ENCODE measurements around the gene ERN1.
"Not testable (repeated sequence)": the region's sequence is repeated elsewhere in the genome, so short reads cannot be mapped to it uniquely, and the experiment has no call there.

Gene ERN1

GRCh38 chr17:64022611-64023063 is 107.3 kb downstream of the ERN1 start:
- peak; percentile 30 for DNase-seq

- peak; percentile 96 for DNase-seq
Observed at GRCh38 chr17:64020056-64020766, 109.7 kb downstream of the ERN1 start, which contains the start of gene ICAM2. Gene ICAM2, minus strand, starts transcription at chr17:64020633. Its CDS starts 13,942 bp downstream, at chr17:64006691.

- not testable (repeated sequence) for DNase-seq
Observed at GRCh38 chr17:64019551-64019961, 110.4 kb downstream of the ERN1 start.

- DNase-seq: peak; percentile 46
Observed at GRCh38 chr17:64017381-64017980, 112.5 kb downstream of the ERN1 start.

GRCh38 chr17:64016974-64017373 is 113.0 kb downstream of the ERN1 start:
- no peak for DNase-seq

- DNase-seq: peak; percentile 38
Observed at GRCh38 chr17:64016231-64016784, 113.6 kb downstream of the ERN1 start.

GRCh38 chr17:64015447-64015846 is 114.5 kb downstream of the ERN1 start:
- DNase-seq: no peak

GRCh38 chr17:64009571-64010402 is 120.2 kb downstream of the ERN1 start:
- no peak for DNase-seq

- DNase-seq: no peak
Observed at GRCh38 chr17:64008830-64009229, 121.1 kb downstream of the ERN1 start.

- no peak for DNase-seq
Observed at GRCh38 chr17:64008346-64008745, 121.6 kb downstream of the ERN1 start.

- no peak for DNase-seq
Observed at GRCh38 chr17:64007838-64008282, 122.1 kb downstream of the ERN1 start.

- not testable (repeated sequence) for DNase-seq
Observed at GRCh38 chr17:64007089-64007837, 122.7 kb downstream of the ERN1 start.

GRCh38 chr17:64006361-64007088 is 123.4 kb downstream of the ERN1 start:
- DNase-seq: no peak

- no peak for DNase-seq
Observed at GRCh38 chr17:64005734-64006167, 124.2 kb downstream of the ERN1 start.

GRCh38 chr17:64004903-64005733 is 124.8 kb downstream of the ERN1 start:
- DNase-seq: no peak

GRCh38 chr17:64004218-64004770 is 125.7 kb downstream of the ERN1 start:
- DNase-seq: no peak

- DNase-seq: no peak
Observed at GRCh38 chr17:64003526-64004121, 126.3 kb downstream of the ERN1 start.

- no peak for DNase-seq
Observed at GRCh38 chr17:64002658-64003525, 127.1 kb downstream of the ERN1 start.

All from CD4-positive, alpha-beta T cell treated with Interleukin-12 subunit alpha and Interleukin-12 subunit beta, for 1 hour (primary cell).